HG03280 (cell line): ENCODE data around the gene AIPL1.

Experiments used
- ATAC-seq: cut with Tn5 transposase; IDR thresholded peaks from one replicate; pipeline ENCODE4 v1.9.1; 2021; ENCODE audit warnings: mild to moderate bottlenecking, moderate library complexity; ENCODE audit not compliant: unreplicated experiment

Gene AIPL1

DNA sequence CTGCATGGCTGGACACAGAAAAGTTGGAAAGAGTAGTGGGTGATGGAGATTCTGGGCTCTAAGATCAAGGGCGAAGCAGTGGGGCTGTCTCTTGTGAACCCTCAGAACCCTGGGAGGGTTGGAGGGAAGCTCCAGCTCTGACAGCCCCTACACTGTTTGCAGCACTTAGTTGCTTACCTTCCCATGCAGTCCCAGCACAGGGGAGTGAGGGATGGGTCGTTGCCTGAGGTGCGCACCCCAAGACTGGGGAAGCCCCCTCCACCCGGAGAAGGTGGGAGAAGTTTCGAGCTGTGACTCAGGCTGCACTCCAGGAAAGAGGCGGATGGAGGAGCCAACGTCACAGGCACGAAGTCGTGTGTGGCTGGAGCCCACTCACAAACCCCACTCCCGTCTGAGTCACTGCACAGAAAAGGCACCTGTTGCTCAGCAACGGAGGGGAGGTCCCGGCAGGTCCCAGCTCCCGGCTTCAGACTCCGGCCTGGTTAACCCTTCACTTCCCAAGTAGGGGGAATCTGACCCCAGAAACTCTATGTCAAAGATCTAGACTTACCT lies 60.1 kb downstream of the AIPL1 start:
- no peak for ATAC-seq

DNA sequence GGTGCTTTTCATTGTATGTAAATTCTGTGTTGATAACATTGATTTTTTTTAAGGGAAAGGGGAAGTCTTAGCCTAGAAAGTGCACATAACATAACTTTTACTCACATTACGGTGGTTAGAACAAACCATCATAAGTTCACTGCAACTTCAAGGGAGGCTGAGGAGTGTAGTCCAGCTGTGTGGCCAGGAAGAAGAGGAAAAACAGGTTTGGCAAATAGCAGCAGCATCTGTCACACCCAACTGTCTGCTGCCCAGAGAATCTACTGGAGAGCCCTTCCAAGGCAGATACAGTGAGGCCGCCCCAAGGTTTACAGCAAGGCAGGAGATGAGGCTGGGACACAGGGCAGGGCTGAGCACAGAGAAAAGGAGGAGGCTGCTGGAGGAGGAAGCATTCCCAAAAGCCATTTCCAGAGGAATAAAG lies 60.6 kb downstream of the AIPL1 start:
- no peak for ATAC-seq
